ENCODE measurements around the gene MEAK7.

MEAK7 gene

GRCh38 chr16:84471966-84472365 is 32.5 kb downstream of the MEAK7 start:
- H3K79me2 ChIP-seq (ENCODE audit: control insufficient read depth, low read length) = no peaks in the 10 kb centered on the region
- no peak overlapping the region for H3K4me3 ChIP-seq (ENCODE audit: low read length)
- H3K4me1 ChIP-seq (ENCODE audit: control insufficient read depth, low read length) = no peaks in the 10 kb centered on the region
- no peaks in the 10 kb centered on the region for H4K20me1 ChIP-seq (ENCODE audit: control insufficient read depth, insufficient read depth, low read depth, low read length)
- no peaks in the 10 kb centered on the region for H3K27me3 ChIP-seq (ENCODE audit: control insufficient read depth, low read length)
- no peaks in the 10 kb centered on the region for H3F3A ChIP-seq (ENCODE audit: control insufficient read depth, insufficient read depth)
- no peaks in the 10 kb centered on the region; the same call in 1 of the 2 replicates for H3K36me3 ChIP-seq (ENCODE audit: control insufficient read depth, low read length)
- H3K9me2 ChIP-seq (replicated peaks; ENCODE audit: control insufficient read depth, low read length) = no peaks in the 10 kb centered on the region
- TF ChIP-seq CTCF (IDR thresholded peaks at IDR 0.05; ENCODE audit: low read depth, low read length, poor library complexity, severe bottlenecking) (no peak), EZH2phosphoT487 (IDR thresholded peaks at IDR 0.05; ENCODE audit: borderline replicate concordance, low read length) (no peak)
- H3K27ac ChIP-seq (ENCODE audit: low read depth, low read length) = no peak overlapping the region
- no peak overlapping the region for H3K4me2 ChIP-seq (ENCODE audit: low read length)
- H3K9me3 ChIP-seq (ENCODE audit: control insufficient read depth, insufficient read depth, low read length) = peaks cover 4% of the 10 kb centered on the region

- Histone ChIP-seq H3K36me3 (ENCODE audit: control insufficient read depth, low read length) (no peaks in the 10 kb centered on the region; the same call in 1 of the 2 replicates), H3K4me1 (ENCODE audit: control insufficient read depth, low read length) (no peaks in the 10 kb centered on the region), H3K9me2 (replicated peaks; ENCODE audit: control insufficient read depth, low read length) (no peaks in the 10 kb centered on the region), H3K9me3 (ENCODE audit: control insufficient read depth, insufficient read depth, low read length) (peaks cover 10% of the 10 kb centered on the region), H4K20me1 (ENCODE audit: control insufficient read depth, insufficient read depth, low read depth, low read length) (no peaks in the 10 kb centered on the region), H3K4me2 (ENCODE audit: low read length) (no peak overlapping the region), H3K79me2 (ENCODE audit: control insufficient read depth, low read length) (no peaks in the 10 kb centered on the region), H3F3A (ENCODE audit: control insufficient read depth, insufficient read depth) (no peaks in the 10 kb centered on the region), H3K27me3 (ENCODE audit: control insufficient read depth, low read length) (no peaks in the 10 kb centered on the region; the same call in 1 of the 2 replicates), H3K27ac (ENCODE audit: low read depth, low read length) (no peak overlapping the region), H3K4me3 (ENCODE audit: low read length) (no peak overlapping the region)
- TF ChIP-seq CTCF (IDR thresholded peaks at IDR 0.05; ENCODE audit: low read depth, low read length, poor library complexity, severe bottlenecking) (no peak), EZH2phosphoT487 (IDR thresholded peaks at IDR 0.05; ENCODE audit: borderline replicate concordance, low read length) (no peak)
Observed at GRCh38 chr16:84471316-84471715, 33.1 kb downstream of the MEAK7 start.

GRCh38 chr16:84467709-84468108 is 36.8 kb downstream of the MEAK7 start:
- no peaks in the 10 kb centered on the region; the same call in 1 of the 2 replicates for H3K36me3 ChIP-seq (ENCODE audit: control insufficient read depth, low read length)
- peaks cover 12% of the 10 kb centered on the region for H3K9me3 ChIP-seq (ENCODE audit: control insufficient read depth, insufficient read depth, low read length)
- H3K9me2 ChIP-seq (replicated peaks; ENCODE audit: control insufficient read depth, low read length) = no peaks in the 10 kb centered on the region
- H4K20me1 ChIP-seq (ENCODE audit: control insufficient read depth, insufficient read depth, low read depth, low read length) = no peaks in the 10 kb centered on the region
- TF ChIP-seq EZH2phosphoT487 (IDR thresholded peaks at IDR 0.05; ENCODE audit: borderline replicate concordance, low read length) (no peak), CTCF (IDR thresholded peaks at IDR 0.05; ENCODE audit: low read depth, low read length, poor library complexity, severe bottlenecking) (no peak)
- H3F3A ChIP-seq (ENCODE audit: control insufficient read depth, insufficient read depth) = no peaks in the 10 kb centered on the region
- H3K27me3 ChIP-seq (ENCODE audit: control insufficient read depth, low read length) = no peaks in the 10 kb centered on the region; the same call in 1 of the 2 replicates
- H3K4me1 ChIP-seq (ENCODE audit: control insufficient read depth, low read length) = no peaks in the 10 kb centered on the region
- no peaks in the 10 kb centered on the region for H3K79me2 ChIP-seq (ENCODE audit: control insufficient read depth, low read length)
- H3K4me3 ChIP-seq (ENCODE audit: low read length) = no peak overlapping the region
- no peak overlapping the region for H3K27ac ChIP-seq (ENCODE audit: low read depth, low read length)
- H3K4me2 ChIP-seq (ENCODE audit: low read length) = no peak overlapping the region

All from DOHH2 (cell line).